Measurements from ENCODE around the gene COIL.
"Not testable (repeated sequence)": the region's sequence is repeated elsewhere in the genome, so short reads cannot be mapped to it uniquely, and the experiment has no call there.

Gene COIL

DNA sequence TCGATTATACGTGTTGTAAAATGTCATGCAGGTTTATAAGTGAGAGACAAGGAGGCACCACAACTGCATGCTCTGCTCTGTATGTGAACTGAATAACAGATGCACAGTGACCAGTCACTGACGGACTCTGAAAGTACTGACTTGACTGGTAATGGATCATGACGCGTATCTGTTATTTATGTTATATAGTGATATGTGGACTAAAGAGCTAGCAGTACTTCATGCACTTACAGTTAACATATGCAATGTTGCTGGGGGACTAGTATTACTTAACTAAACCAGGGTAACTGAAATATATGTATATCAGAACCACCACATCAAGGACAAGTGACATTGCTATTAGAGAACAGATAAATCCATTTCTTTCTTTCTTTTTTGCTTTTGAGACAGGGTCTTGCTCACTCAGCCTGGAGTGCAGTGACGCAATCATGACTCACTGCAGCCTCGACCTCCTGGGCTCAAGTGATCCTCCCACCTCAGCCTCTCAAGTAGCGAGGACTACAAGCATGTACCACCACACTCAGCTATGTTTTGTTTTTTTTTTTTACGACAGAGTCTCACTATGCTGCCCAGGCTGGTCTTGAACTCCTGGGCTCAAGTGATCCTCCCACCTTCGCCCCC lies 17.2 kb downstream of the COIL start:
- intact Hi-C loops (cut with DNase I): no loop called here
- DNase-seq: no peak

- intact Hi-C loops (cut with DNase I): no loop called here
- peak in 1 of 42 donors; percentile 6 for DNase-seq
Observed at GRCh38 chr17:56939869-56940484, 20.9 kb downstream of the COIL start.

GRCh38 chr17:56938206-56938605 lies 22.6 kb downstream of the COIL start:
- intact Hi-C loops (cut with DNase I); DNase-seq: not testable (repeated sequence)

DNA sequence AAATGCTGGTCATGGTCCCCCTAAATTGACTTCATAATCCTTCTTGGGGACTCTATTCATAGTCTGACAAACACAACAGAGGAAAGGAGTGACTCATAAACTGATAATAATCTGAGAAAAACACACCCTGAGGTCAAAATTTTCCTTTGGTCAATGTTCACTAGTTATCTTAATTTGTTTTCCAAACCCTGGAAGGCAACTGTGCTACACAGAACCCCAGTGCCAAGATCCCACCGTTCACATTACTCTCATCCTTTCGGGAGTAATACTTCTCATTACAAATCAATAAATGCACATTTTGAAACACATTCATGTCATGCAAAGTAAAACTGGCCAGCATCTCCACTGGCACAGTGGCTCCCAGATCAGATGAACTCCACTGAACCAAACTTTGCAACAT lies 23.2 kb downstream of the COIL start:
- intact Hi-C loops (cut with DNase I): no loop called here
- no peak for DNase-seq

- intact Hi-C loops (cut with DNase I): no loop called here
- no peak for DNase-seq
Observed at GRCh38 chr17:56936697-56937322, 24.0 kb downstream of the COIL start.

DNA sequence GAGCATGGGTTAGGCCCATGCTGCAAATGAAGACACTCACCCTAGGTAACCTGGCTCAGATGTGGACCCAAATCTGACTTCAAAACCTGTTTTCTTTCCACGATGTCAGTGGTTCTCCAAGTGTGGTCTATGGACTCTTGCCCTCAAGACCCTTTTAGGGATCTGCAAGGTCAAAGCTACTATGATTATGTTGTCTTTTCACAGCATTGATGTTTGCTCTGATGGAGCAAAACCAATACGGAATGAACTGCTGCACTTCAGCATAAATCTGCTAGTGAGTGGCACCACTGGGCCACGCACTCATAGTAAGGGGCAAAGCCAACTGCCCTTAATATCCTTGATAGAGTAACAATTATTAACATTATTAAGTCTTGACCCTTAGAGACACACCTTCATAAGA lies 25.4 kb downstream of the COIL start:
- no peak for DNase-seq
- intact Hi-C loops (cut with DNase I): no loop called here

- DNase-seq: no peak
- intact Hi-C loops (cut with DNase I): no loop called here
Observed at GRCh38 chr17:56934280-56934679, 26.6 kb downstream of the COIL start.

DNA sequence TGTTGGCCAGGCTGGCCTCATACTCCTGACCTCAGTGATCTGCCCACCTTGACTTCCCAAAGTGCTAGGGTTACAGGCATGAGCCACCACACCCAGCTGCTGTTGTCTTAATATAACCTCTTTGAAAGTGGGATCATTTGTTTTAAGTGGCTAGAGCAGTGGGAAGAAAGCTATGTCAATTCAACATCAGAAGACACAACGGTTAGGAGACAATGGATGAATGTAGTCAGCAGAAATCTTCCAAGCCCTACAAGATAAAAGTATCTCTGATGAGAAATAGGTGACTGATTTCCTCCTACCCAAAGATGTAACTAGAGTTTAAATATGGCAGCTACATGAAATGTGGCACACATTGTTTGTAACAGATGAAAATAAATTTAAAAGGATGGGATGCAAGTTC lies 27.0 kb downstream of the COIL start:
- intact Hi-C loops (cut with DNase I): no loop called here
- no peak for DNase-seq

DNA sequence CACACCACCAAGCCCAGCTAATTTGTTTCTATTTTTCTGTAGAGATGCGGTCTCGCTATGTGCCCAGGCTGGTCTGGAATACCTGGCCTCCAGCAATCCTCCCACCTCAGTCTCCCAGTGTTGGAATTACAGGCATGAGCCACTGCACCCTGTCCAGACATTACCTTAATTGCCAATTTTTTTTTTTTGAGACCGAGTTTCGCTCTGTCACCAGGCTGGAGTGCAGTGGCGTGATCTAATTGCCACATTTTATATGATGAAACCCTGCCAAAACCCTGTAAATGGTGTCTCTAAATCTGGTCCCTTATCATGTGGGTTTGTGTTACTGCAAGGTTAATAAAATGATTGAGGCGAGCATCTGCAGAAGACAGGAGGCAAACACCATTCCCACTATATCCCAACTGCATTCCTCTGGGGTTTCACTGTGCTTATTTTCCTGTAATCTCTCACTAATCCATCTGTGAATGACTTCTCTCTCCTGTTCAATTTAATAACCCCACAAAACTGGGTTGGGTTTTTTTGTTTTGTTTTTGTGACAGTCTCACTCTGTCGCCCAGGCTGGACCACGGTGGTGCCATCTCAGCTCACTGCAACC lies 27.6 kb downstream of the COIL start:
- intact Hi-C loops (cut with DNase I): no loop called here
- DNase-seq: no peak

DNA sequence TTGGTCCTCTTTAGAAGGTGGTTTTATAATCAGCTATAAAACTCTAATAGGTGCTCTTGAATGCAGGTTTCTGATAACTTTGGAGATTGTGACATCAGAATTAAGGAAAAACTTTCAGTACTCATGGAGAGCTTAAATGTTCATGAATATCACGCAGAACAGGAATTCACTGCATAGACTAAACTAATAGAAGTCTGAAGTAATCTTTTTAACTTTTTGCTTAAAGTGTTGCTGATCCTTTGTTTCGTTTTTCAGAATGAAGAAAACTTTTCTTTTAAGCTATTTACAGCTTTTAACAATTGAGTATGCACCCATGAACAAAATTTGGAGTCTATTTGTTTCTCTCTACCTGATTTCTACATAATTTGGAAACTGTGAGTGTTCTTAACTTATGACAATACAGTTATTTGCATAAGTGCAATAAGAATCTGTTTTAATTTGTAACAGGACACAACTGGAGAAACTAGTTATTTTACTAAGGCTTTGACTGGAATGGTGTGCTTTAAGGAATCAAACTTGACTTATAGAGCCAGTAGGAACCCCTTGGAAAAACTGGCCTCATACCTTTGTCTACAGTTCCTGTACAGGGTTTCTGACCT lies 30.0 kb downstream of the COIL start:
- intact Hi-C loops (cut with DNase I): no loop called here
- DNase-seq: no peak

- no peak for DNase-seq
- intact Hi-C loops (cut with DNase I): no loop called here
Observed at GRCh38 chr17:56929362-56929969, 31.4 kb downstream of the COIL start.

DNA sequence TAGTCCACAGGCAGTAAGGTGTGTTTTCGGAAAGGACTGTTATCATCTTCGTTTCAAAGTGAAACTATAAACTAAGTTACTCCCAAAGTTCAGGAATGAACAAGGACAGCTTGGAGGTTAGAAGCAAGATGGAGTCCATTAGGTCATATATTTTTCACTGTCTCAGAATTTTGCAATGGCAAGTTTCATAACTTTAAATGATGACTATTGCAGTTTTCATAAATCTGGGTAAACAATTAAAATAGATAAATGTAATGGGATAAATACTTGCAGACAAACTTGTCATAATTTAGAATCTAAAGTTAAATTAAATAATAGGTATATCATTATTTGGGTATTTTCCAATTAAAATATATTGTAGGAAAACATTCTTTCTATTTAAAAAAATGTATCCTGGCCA lies 32.3 kb downstream of the COIL start:
- intact Hi-C loops (cut with DNase I): no loop called here
- no peak for DNase-seq

DNA sequence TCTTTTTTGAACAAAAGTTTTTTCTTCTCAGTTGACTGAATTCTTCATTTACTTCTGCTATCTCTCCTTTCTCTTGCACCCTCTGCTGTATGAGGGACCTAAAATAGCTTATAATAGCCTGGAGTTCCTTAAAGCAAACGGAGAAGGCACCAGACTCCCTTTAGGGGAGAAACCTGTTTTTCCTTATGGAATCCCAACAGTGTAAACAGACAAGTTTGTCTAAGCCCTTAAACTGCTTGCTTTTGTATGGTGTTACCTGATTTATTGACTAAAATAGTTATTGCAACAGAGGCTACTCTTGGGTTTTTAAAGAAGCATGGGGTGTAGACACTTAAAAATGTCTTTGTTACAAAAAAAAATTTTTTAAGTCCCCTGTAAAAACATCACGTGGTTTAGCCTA lies 34.1 kb downstream of the COIL start:
- DNase-seq: no peak
- intact Hi-C loops (cut with DNase I): no loop called here

DNA sequence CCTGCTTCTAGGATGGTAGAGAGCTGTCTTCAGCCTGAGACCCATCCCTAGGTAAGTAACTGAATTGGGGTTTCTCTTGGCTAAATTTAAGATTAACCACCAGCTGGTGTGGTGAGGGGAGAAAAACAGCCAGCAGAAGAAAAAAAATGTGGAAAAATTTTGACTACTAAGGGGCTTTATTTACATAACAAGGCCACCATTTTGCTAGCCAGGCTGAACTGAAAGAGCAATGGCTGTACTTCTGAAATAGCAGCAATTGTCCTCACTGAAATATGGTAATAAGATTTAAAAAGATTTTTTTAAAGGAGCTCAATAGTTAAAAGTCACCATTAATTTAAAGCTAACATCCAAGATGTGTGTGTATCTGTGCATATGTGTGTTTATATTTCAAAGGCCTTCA lies 34.6 kb downstream of the COIL start:
- intact Hi-C loops (cut with DNase I): no loop called here

GRCh38 chr17:56925088-56925487 lies 35.8 kb downstream of the COIL start:
- intact Hi-C loops (cut with DNase I): no loop called here
- no peak for DNase-seq

More for the DNA sequence above, 34.6 kb downstream of the COIL start:
- no peak for DNase-seq

DNA sequence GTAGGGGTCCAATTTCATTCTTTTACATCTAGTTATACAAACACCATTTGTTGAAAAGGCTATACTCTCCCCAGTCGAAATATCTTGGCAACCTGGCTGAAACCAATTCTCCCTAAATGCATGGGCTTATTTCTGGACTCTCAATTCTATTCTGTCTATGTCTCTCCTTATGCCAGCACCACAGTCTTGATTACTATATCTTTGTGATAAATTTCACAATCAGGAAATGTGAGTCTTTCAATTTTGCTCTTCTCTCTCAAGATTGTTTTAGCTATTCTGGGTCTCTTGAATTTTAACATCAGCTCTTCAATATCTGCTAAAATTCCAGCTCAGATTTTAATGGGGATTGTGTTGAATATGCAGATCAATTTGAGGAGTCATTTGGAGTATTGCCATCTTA lies 41.1 kb downstream of the COIL start:
- DNase-seq: no peak
- intact Hi-C loops (cut with DNase I): no loop called here

DNA sequence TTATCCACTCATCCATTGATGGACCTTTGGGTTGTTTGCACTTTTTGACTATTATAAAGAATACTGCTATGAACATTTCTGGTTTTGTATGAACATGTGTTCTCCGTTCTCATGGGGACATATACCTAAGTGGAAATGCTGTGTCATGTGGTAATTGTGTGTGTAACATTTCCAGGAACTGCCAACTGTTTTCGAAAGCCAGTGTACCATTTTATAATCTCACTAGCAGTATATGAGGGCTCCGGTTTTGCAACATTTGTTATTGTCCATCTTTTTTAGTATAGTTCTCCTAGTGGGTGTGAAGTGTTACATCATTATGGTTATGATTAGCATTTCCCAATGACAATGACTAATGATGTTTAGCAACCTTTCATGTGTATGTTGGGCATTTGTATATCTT lies 41.9 kb downstream of the COIL start:
- intact Hi-C loops (cut with DNase I): no loop called here
- DNase-seq: no peak

DNA sequence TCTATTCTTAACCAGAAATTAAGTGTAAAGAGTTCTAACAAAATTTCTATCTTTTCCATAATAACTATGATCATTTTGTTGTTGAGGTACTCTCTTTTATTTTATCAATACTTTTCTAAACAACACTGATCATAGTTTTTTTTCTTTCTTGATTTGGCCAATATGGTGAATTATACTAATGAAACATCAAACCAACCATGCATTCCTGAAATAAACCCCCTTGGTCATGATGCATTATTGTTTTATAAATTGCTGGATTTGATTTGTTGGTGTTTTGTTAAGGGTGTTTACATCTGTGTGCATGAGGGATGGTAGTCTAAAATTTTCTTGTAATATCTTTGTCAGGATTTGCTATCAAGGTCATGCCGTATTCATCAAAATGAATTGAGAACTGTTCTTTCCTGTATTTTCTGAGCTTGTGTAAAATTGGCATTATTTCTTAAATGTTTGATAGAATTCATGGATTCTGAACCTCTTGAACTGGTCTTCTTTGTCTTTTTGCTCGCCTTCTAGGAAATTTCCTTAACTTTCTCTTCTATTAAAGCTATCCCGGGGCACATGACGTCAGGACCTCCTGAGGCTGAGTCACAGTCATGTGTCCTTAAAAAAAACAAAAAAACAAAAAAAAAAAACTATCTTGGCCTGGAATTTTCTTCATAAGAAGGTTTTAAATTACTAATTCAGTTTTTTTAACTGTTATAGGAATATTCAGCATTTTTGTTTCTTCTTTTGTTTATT lies 43.1 kb downstream of the COIL start:
- intact Hi-C loops (cut with DNase I): no loop called here
- peak in 1 of 42 donors; percentile 28 for DNase-seq
